ENCODE results near the gene PSTK. TPM values are rescaled to one million over a fixed set of nuclear protein-coding genes. Genes with fewer than 3 reads are reported as not detected.

PSTK gene
- total and polyA plus RNA-seq, 2 experiments from 2014 or later, result 1.4 to 7.0 TPM

GRCh38 chr10:123027861-123028260, 47.7 kb downstream of the PSTK start:
- no peak overlapping the region for H3K4me3 ChIP-seq
- in situ Hi-C loops (cut with MboI), result loop anchor here (25.0 kb wide), 1 partner anchor 934 kb away; no protein-coding TSS in a partner anchor
- DNase-seq, result peak; percentile 26

DNA sequence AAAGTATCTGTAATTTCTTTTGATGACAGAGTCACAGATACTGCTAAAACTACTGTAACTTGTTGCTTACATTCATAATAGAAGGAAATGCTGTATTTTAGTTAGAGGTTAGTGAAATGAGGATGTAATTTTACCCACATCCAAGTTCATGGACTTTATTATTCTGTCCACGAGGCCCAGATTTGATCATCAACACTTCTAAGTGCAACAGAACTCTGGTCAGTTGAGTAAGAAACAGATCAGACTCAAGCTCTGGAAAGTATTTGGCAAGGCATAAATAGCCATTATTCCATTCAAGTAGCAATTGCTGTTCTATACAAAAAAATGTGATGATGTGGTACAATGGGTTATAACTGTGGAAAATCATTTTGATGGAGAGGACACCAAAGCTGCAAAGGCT, 50.9 kb downstream of the PSTK start:
- TF ChIP-seq EZH2phosphoT487 (IDR thresholded peaks at IDR 0.05; ENCODE audit: insufficient read depth, low read depth), result no peak
- TF ChIP-seq EZH2 (IDR thresholded peaks at IDR 0.05; ENCODE audit: insufficient read depth, poor library complexity, severe bottlenecking), result no peak

More at GRCh38 chr10:123027861-123028260, 47.7 kb downstream of the PSTK start:
- no peaks in the 10 kb centered on the region for H3F3A ChIP-seq (ENCODE audit: insufficient read depth)
- no peaks in the 10 kb centered on the region for H3K27me3 ChIP-seq (replicated peaks; ENCODE audit: insufficient read depth)
- H2AFZ ChIP-seq, result no peak overlapping the region
- H3K4me2 ChIP-seq (ENCODE audit: unreplicated experiment), result no peak overlapping the region
- no peaks in the 10 kb centered on the region for H3K36me3 ChIP-seq (ENCODE audit: low read depth)
- no peak overlapping the region for H3K27ac ChIP-seq
- no peaks in the 10 kb centered on the region for H3K9me2 ChIP-seq (ENCODE audit: insufficient read depth)
- no peaks in the 10 kb centered on the region for H3K79me2 ChIP-seq (ENCODE audit: insufficient read depth)
- H3K9me3 ChIP-seq (ENCODE audit: low read depth), result no peaks in the 10 kb centered on the region
- TF ChIP-seq EZH2phosphoT487 (IDR thresholded peaks at IDR 0.05; ENCODE audit: insufficient read depth, low read depth), result no peak
- TF ChIP-seq EZH2 (IDR thresholded peaks at IDR 0.05; ENCODE audit: insufficient read depth, poor library complexity, severe bottlenecking), result no peak
- no peaks in the 10 kb centered on the region for H4K20me1 ChIP-seq (ENCODE audit: insufficient read depth)
- no peak overlapping the region for H3K9ac ChIP-seq
- H3K4me1 ChIP-seq (ENCODE audit: insufficient read depth), result no peaks in the 10 kb centered on the region

GRCh38 chr10:123034332-123034731, 54.1 kb downstream of the PSTK start:
- no peak for TF ChIP-seq EZH2phosphoT487 (IDR thresholded peaks at IDR 0.05; ENCODE audit: insufficient read depth, low read depth)
- no peak for TF ChIP-seq EZH2 (IDR thresholded peaks at IDR 0.05; ENCODE audit: insufficient read depth, poor library complexity, severe bottlenecking)
- in situ Hi-C loops (cut with MboI), result loop anchor here (25.0 kb wide), 1 partner anchor 928 kb away; no protein-coding TSS in a partner anchor
- Histone ChIP-seq H3K36me3 (ENCODE audit: low read depth) (no peaks in the 10 kb centered on the region), H3K4me3 (no peak overlapping the region), H3K4me1 (ENCODE audit: insufficient read depth) (no peaks in the 10 kb centered on the region), H3K27ac (no peak overlapping the region), H4K20me1 (ENCODE audit: insufficient read depth) (no peaks in the 10 kb centered on the region), H2AFZ (no peak overlapping the region), H3K27me3 (replicated peaks; ENCODE audit: insufficient read depth) (no peaks in the 10 kb centered on the region), H3K9me3 (ENCODE audit: low read depth) (no peaks in the 10 kb centered on the region), H3K9ac (no peak overlapping the region), H3K4me2 (ENCODE audit: unreplicated experiment) (no peak overlapping the region), H3K9me2 (ENCODE audit: insufficient read depth) (no peaks in the 10 kb centered on the region), H3F3A (ENCODE audit: insufficient read depth) (no peaks in the 10 kb centered on the region), H3K79me2 (ENCODE audit: insufficient read depth) (no peaks in the 10 kb centered on the region)
- DNase-seq, result no peak

More for the DNA sequence above, 50.9 kb downstream of the PSTK start:
- H4K20me1 ChIP-seq (ENCODE audit: insufficient read depth), result no peaks in the 10 kb centered on the region
- H3K9me3 ChIP-seq (ENCODE audit: low read depth), result no peaks in the 10 kb centered on the region
- WGBS, 2 experiments (ENCODE audit: low coverage in 1 of 2, low lambda C conversion rate in 2 of 2, missing lambda C conversion rate in 2 of 2), result 58 to 80% methylated on average over 1 of the region's 1 CpG
- no peaks in the 10 kb centered on the region for H3K9me2 ChIP-seq (ENCODE audit: insufficient read depth)
- H3K27me3 ChIP-seq (replicated peaks; ENCODE audit: insufficient read depth), result no peaks in the 10 kb centered on the region
- DNase-seq, result no peak
- no peaks in the 10 kb centered on the region for H3F3A ChIP-seq (ENCODE audit: insufficient read depth)
- no peak overlapping the region for H3K27ac ChIP-seq
- no peak overlapping the region for H2AFZ ChIP-seq
- in situ Hi-C loops (cut with MboI), result loop anchor here (25.0 kb wide), 1 partner anchor 931 kb away; no protein-coding TSS in a partner anchor
- no peak overlapping the region for H3K4me2 ChIP-seq (ENCODE audit: unreplicated experiment)
- no peaks in the 10 kb centered on the region for H3K4me1 ChIP-seq (ENCODE audit: insufficient read depth)
- H3K79me2 ChIP-seq (ENCODE audit: insufficient read depth), result no peaks in the 10 kb centered on the region
- no peak overlapping the region for H3K9ac ChIP-seq
- H3K4me3 ChIP-seq, result no peak overlapping the region
- H3K36me3 ChIP-seq (ENCODE audit: low read depth), result no peaks in the 10 kb centered on the region

DNA sequence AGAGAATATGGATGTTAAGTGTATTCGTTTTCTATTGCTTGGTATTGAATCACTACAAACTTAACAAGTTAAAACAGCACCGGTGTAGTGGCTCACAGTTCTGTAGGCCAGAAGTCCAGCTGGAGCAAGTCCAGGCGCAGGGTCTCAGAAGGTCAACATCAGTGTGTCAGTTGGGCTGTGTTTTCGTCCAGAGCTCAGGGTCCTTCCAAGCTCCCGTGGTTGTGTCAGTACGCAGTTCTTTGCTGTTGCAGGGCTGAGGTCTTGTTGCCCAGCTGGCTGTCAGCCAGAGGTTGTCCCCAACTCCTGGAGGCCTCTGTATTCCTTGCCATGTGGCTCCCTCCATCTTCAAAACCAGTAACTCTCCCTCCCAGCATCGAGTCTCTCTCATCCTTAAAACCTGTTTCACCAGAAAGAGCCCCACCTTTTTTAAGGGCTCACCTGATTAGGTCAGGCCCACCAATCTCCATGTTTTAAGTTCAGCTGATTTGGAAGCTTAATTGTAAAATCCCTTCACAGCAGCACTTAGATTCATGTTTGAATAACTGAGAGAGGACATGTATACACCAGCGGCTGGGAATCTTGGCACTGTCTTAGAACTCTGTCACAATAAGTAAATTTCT, 55.4 kb downstream of the PSTK start:
- in situ Hi-C loops (cut with MboI), result loop anchor here (25.0 kb wide), 1 partner anchor 927 kb away; no protein-coding TSS in a partner anchor

More for the DNA sequence above, 55.4 kb downstream of the PSTK start:
- H3K4me1 ChIP-seq (ENCODE audit: insufficient read depth), result no peaks in the 10 kb centered on the region
- WGBS, 2 experiments (ENCODE audit: low coverage in 1 of 2, low lambda C conversion rate in 2 of 2, missing lambda C conversion rate in 2 of 2), result 66 to 73% methylated on average over 8 of the region's 8 CpGs
- no peak overlapping the region for H2AFZ ChIP-seq
- H3K36me3 ChIP-seq (ENCODE audit: low read depth), result no peaks in the 10 kb centered on the region
- H3K27me3 ChIP-seq (replicated peaks; ENCODE audit: insufficient read depth), result no peaks in the 10 kb centered on the region
- no peak overlapping the region for H3K27ac ChIP-seq
- no peak overlapping the region for H3K9ac ChIP-seq
- TF ChIP-seq EZH2 (IDR thresholded peaks at IDR 0.05; ENCODE audit: insufficient read depth, poor library complexity, severe bottlenecking) (no peak), EZH2phosphoT487 (IDR thresholded peaks at IDR 0.05; ENCODE audit: insufficient read depth, low read depth) (no peak)
- no peaks in the 10 kb centered on the region for H3K9me3 ChIP-seq (ENCODE audit: low read depth)
- H3K9me2 ChIP-seq (ENCODE audit: insufficient read depth), result no peaks in the 10 kb centered on the region
- H3K4me2 ChIP-seq (ENCODE audit: unreplicated experiment), result no peak overlapping the region
- H3K79me2 ChIP-seq (ENCODE audit: insufficient read depth), result no peaks in the 10 kb centered on the region
- H3K4me3 ChIP-seq, result no peak overlapping the region
- no peaks in the 10 kb centered on the region for H4K20me1 ChIP-seq (ENCODE audit: insufficient read depth)
- no peak for DNase-seq
- no peaks in the 10 kb centered on the region for H3F3A ChIP-seq (ENCODE audit: insufficient read depth)
